ENCODE measurements around the gene TMEM45A. TPM values are rescaled to one million over a fixed set of nuclear protein-coding genes. Genes with fewer than 3 reads are reported as not detected.
A peak's percentile ranks its signal among the peaks of the same experiment; 100 is the strongest.

Gene TMEM45A
- total RNA-seq, 4 donors from 2014 or later = 9.4 to 36.5 (median 14.0) TPM

- peaks cover 0 to 4% (median 0%) of the 10 kb centered on the region in 4 donors for H3K4me1 ChIP-seq
- H3K27me3 ChIP-seq = no peaks in the 10 kb centered on the region
- DNase-seq (ENCODE audit: low spot score in 2 of 2) = no peak
- TF ChIP-seq EP300 (IDR thresholded peaks at IDR 0.05) (peak in 1 of 2 donors; percentile 46), POLR2A (IDR thresholded peaks at IDR 0.05) (no peak)
- no peak overlapping the region for H3K4me3 ChIP-seq
- 93 to 94% methylated on average over 1 of the region's 1 CpG for WGBS, 2 donors
- peak overlapping the region in 2 of 4 donors; percentile 44 to 77 for H3K27ac ChIP-seq
- no peaks in the 10 kb centered on the region for H3K9me3 ChIP-seq
- H3K36me3 ChIP-seq = peaks cover 0 to 9% (median 0%) of the 10 kb centered on the region in 3 donors
Measured at GRCh38 chr3:100527347-100527735, 34.9 kb downstream of the TMEM45A start.

DNA sequence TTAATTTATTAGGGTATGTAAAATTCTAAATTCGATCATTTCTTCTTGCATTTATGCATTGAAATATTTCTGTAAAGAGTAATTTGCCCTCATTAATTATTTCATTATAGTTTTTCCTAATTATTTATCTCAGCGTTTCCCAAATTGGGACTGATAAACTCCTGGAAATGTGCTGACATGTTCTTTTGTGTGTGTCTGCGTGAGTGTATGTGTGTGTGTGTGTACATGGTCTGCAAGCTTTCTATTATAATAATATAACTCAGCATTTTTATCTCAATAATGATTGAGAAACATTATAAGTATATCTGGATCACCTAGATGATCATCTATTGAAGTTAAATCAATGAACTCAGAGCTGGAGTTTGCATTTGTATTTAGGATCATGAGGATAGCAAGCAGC is 38.7 kb downstream of the TMEM45A start:
- H3K27ac ChIP-seq = no peak overlapping the region
- TF ChIP-seq EP300 (IDR thresholded peaks at IDR 0.05) (no peak), CTCF (IDR thresholded peaks at IDR 0.05) (no peak), POLR2A (IDR thresholded peaks at IDR 0.05) (no peak)
- H3K4me1 ChIP-seq = peaks cover 0 to 9% (median 0%) of the 10 kb centered on the region in 4 donors
- no peak for DNase-seq (ENCODE audit: low spot score in 2 of 2)
- H3K36me3 ChIP-seq = no peaks in the 10 kb centered on the region
- H3K27me3 ChIP-seq = no peaks in the 10 kb centered on the region
- H3K9me3 ChIP-seq = no peaks in the 10 kb centered on the region
- H3K4me3 ChIP-seq = no peak overlapping the region
- WGBS, 2 donors = 90 to 96% methylated on average over 3 of the region's 3 CpGs

DNA sequence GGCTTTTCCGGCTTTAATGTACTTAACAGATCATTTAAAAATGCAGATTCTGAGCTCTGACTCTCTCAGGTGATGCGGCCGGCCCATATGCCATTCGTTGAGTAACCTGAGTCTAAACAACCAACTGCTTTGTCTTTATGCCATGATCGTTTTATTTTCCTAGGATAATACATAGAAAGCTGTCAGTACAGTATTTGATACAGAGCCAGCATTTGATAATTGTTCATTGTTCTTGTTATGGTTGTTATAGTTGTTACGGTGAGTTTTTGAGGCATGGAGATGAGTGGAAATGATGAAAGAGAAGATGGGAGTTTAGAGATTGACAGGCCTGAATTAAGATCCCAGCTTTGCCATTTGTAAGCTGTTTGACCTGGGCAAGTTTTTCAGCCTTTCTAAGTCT is 40.0 kb downstream of the TMEM45A start:
- Histone ChIP-seq H3K9me3 (no peaks in the 10 kb centered on the region), H3K4me3 (no peak overlapping the region), H3K27me3 (no peaks in the 10 kb centered on the region), H3K4me1 (peaks cover 0 to 9% (median 0%) of the 10 kb centered on the region in 4 donors), H3K36me3 (no peaks in the 10 kb centered on the region), H3K27ac (no peak overlapping the region)
- DNase-seq (ENCODE audit: low spot score in 2 of 2) = no peak
- no peak for TF ChIP-seq EP300 (IDR thresholded peaks at IDR 0.05)
- TF ChIP-seq CTCF (IDR thresholded peaks at IDR 0.05) = no peak
- TF ChIP-seq POLR2A (IDR thresholded peaks at IDR 0.05) = no peak
- 60 to 62% methylated on average over 6 of the region's 6 CpGs for WGBS, 2 donors

DNA sequence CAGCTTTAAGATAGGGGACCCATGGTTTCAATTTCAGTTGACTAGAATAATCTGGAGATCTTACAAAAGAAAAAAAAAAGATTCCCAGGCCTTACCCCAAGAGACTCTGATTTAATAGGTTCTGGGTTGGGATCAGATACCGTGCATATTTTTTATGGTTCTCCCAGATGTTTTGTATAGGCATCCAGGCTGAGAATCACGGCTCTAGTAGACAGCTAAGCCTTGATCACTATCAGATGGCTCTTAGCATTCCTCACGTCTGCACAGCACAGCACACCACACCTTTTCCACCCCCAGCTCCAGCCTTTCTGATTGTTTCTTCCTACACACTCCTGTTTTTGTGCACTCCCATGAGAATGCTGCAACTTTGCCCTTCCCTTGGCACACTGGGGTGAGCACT is 40.8 kb downstream of the TMEM45A start:
- peak overlapping the region in 1 of 4 donors; percentile 49 for H3K27ac ChIP-seq
- H3K36me3 ChIP-seq = no peaks in the 10 kb centered on the region
- no peak overlapping the region for H3K4me3 ChIP-seq
- H3K4me1 ChIP-seq = peaks cover 0 to 9% (median 0%) of the 10 kb centered on the region in 4 donors
- WGBS, 2 donors = 57 to 70% methylated on average over 3 of the region's 3 CpGs
- no peaks in the 10 kb centered on the region for H3K27me3 ChIP-seq
- TF ChIP-seq EP300 (IDR thresholded peaks at IDR 0.05) (no peak), CTCF (IDR thresholded peaks at IDR 0.05) (no peak), POLR2A (IDR thresholded peaks at IDR 0.05) (no peak)
- no peak for DNase-seq (ENCODE audit: low spot score in 2 of 2)
- H3K9me3 ChIP-seq = no peaks in the 10 kb centered on the region

- Histone ChIP-seq H3K4me1 (peaks cover 0 to 9% (median 0%) of the 10 kb centered on the region in 4 donors), H3K4me3 (no peak overlapping the region), H3K36me3 (no peaks in the 10 kb centered on the region), H3K27ac (peak overlapping the region in 1 of 4 donors; percentile 37), H3K27me3 (no peaks in the 10 kb centered on the region), H3K9me3 (no peaks in the 10 kb centered on the region)
- DNase-seq (ENCODE audit: low spot score in 2 of 2) = no peak
- 93 to 96% methylated on average over 1 of the region's 1 CpG for WGBS, 2 donors
- TF ChIP-seq CTCF (IDR thresholded peaks at IDR 0.05) = no peak
- no peak for TF ChIP-seq POLR2A (IDR thresholded peaks at IDR 0.05)
- TF ChIP-seq EP300 (IDR thresholded peaks at IDR 0.05) = peak in 1 of 2 donors; percentile 3
Measured at GRCh38 chr3:100535610-100535943, 43.2 kb downstream of the TMEM45A start.

GRCh38 chr3:100536093-100536492 is 43.7 kb downstream of the TMEM45A start:
- Histone ChIP-seq H3K4me3 (no peak overlapping the region), H3K36me3 (no peaks in the 10 kb centered on the region), H3K27me3 (no peaks in the 10 kb centered on the region), H3K4me1 (peaks cover 0 to 9% (median 0%) of the 10 kb centered on the region in 4 donors), H3K27ac (peak overlapping the region in 2 of 4 donors; percentile 37 to 55), H3K9me3 (peaks cover 0 to 2% (median 0%) of the 10 kb centered on the region in 4 donors)
- WGBS, 2 donors = 63 to 69% methylated on average over 2 of the region's 2 CpGs
- DNase-seq (ENCODE audit: low spot score in 2 of 2) = no peak
- TF ChIP-seq EP300 (IDR thresholded peaks at IDR 0.05) = peak in 1 of 2 donors; percentile 5
- no peak for TF ChIP-seq POLR2A (IDR thresholded peaks at IDR 0.05)

Data from tibial nerve (tissue), 4 donors.